ENCODE results near the gene PRKD1.

The PRKD1 gene

DNA sequence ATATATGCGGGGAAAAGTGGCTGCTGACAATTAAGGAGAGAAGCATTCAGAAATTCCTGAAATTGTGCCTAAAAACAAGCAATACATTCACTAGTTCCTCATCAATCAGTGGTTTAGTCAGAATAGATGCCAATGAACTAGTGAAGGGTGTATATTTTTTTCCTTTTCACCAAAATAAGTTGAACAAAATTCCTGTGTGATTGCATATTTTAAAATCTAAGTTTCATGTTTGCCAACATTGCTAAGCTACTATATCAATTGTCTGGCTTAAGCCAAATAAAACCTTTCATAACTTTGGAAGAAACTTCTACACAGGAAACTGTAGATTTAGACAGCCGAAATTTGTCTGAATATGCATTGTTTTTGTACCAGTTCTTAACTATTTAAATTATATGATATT, 8.7 kb downstream of the PRKD1 start:
- Mint-ChIP-seq H3K4me3 (no peak overlapping the region), H3K36me3 (ENCODE audit: low read depth) (no peaks in the 10 kb centered on the region), H3K27me3 (no peaks in the 10 kb centered on the region), H3K4me1 (ENCODE audit: low read depth) (no peaks in the 10 kb centered on the region), H3K27ac (no peak overlapping the region), H3K9me3 (peaks cover 4% of the 10 kb centered on the region)
- DNase-seq = no peak

DNA sequence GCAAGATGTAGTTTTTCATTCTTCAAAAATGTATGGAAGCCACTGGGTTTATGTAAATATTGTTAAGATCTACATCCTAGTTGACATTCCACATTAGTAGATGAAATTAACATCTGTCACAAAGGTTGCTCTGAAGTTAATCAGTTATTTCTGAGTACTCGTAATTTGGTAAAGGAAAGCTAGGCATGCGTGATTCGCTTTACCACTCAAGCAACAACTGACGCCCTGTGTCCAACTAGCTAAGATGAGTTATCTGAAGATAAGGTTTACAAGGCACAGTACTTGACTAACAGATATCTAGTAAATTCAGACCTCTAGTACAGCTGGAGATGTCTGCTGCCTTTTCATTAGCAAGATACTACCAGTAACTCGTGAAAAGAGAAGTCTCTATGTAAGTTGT, 14.1 kb downstream of the PRKD1 start:
- no peaks in the 10 kb centered on the region for H3K36me3 Mint-ChIP-seq (ENCODE audit: low read depth)
- no peak overlapping the region for H3K27ac Mint-ChIP-seq
- DNase-seq = no peak
- H3K9me3 Mint-ChIP-seq = peaks cover 11% of the 10 kb centered on the region
- no peaks in the 10 kb centered on the region for H3K4me1 Mint-ChIP-seq (ENCODE audit: low read depth)
- H3K4me3 Mint-ChIP-seq = no peak overlapping the region
- no peaks in the 10 kb centered on the region for H3K27me3 Mint-ChIP-seq

DNA sequence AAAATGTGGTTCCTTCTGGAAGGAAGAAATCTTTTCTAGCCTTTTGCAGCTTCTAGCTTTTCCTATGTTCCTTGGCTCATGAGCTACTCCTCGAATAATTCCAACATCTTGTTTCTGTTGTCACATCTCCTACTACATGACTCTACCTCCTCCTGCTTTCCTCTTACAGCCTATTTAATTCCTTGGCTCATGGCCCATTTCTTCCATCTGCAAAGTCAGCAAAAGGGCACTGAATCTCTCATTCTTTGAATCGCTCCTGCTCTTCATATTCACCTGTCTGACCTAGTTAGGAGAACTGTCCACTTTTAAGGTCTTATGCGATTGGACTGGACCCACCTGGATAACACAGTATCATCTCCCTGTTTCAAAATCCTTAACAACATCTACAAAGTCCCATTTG, 15.8 kb downstream of the PRKD1 start:
- H3K36me3 Mint-ChIP-seq (ENCODE audit: low read depth) = no peaks in the 10 kb centered on the region

DNA sequence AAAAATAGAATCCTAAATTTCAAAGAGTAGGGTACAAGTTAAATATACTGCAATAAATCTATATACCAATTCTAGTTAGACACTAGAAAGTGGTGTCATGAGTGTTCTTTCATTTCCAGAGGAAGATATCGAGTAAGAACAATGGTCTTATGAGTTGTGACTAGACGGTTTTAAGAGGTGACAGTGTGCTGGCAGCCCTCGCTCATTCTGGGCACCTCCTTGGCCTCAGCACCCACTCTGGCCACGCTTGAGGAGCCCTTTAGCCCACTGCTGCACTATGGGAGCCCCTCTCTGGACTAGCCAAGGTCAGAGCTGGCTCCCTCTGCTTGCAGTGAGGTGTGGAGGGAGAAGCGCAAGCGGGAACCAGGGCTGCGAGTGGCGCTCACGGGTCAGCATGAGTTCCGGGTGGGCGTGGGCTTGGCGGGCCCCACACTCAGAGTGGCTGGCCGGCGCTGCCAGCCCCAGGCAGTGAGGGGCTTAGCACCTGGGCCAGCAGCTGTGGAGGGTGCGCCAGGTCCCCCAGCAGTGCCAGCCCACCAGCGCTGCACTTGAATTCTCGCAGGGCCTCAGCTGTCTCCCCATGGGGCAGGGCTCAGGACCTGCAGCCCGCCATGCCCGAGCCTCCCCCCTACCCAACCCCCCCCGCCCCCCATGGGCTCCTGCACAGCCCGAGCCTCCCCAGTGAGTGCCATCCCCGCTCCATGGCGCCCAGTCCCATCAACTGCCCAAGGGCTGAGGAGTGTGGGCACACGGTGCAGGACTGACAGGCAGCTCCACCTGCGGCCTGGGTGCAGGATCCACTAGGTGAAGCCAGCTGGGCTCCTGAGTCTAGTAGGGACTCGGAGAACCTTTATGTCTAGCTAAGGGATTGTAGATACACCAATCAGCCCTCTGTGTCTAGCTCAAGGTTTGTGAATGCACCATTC, 18.7 kb downstream of the PRKD1 start:
- Mint-ChIP-seq H3K4me3 (no peak overlapping the region), H3K27ac (no peak overlapping the region), H3K27me3 (no peaks in the 10 kb centered on the region), H3K4me1 (ENCODE audit: low read depth) (no peaks in the 10 kb centered on the region), H3K9me3 (peaks cover 6% of the 10 kb centered on the region), H3K36me3 (ENCODE audit: low read depth) (no peaks in the 10 kb centered on the region)
- no peak for DNase-seq

More for the DNA sequence above, 15.8 kb downstream of the PRKD1 start:
- no peak overlapping the region for H3K4me3 Mint-ChIP-seq
- no peak overlapping the region for H3K27ac Mint-ChIP-seq
- no peak for DNase-seq
- peaks cover 11% of the 10 kb centered on the region for H3K9me3 Mint-ChIP-seq
- H3K4me1 Mint-ChIP-seq (ENCODE audit: low read depth) = no peaks in the 10 kb centered on the region
- no peaks in the 10 kb centered on the region for H3K27me3 Mint-ChIP-seq

DNA sequence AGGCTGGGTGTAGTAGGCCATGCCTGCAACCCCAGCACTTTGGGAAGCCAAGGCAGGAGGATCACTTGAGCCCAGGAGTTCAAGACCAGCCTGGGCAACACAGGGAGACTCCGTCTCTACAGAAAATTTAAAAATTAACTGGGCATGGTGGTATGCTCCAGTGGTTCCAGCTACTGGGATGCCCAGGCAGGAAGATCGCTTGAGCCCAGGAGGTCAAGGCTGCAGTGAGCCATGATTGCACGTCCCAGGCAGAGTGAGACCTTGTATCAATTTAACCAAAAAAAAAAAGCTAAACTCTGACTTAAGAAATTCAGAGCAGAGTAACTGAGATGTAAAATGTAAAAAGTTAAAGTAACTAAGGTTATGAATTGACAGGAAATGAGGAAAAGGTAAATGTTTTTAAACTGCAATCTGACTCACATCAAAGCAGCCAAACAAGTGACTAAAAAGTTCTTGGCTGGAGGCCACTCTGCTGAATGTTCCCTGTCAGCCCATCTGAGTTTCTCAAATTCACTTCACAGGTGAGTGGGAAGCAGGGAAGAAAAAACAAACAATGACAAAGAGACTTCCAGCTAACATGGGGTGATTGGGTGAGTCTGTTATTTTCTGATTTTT, 21.3 kb downstream of the PRKD1 start:
- Mint-ChIP-seq H3K27me3 (no peaks in the 10 kb centered on the region), H3K4me3 (no peak overlapping the region), H3K9me3 (peaks cover 9% of the 10 kb centered on the region), H3K27ac (no peak overlapping the region), H3K36me3 (ENCODE audit: low read depth) (no peaks in the 10 kb centered on the region), H3K4me1 (ENCODE audit: low read depth) (no peaks in the 10 kb centered on the region)
- DNase-seq = no peak

DNA sequence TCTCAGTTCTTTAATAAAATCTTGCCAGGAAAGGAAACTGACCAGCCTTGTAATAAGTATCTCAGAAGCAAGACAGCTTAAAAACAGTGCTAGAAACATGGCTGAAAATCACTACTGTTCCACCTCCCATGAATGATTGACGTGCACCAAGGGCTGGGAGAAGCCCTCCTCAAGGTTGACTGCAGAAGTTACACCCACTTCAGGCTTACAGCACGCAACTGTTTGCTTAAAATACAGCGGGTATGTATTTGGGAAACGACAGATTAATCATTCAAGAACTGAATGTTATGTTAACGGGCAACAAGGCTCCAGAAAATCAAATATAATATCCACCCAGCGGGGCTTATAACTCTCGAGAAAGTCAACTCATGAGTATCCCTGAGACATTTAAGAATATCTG, 22.1 kb downstream of the PRKD1 start:
- peaks cover 9% of the 10 kb centered on the region for H3K9me3 Mint-ChIP-seq
- no peaks in the 10 kb centered on the region for H3K36me3 Mint-ChIP-seq (ENCODE audit: low read depth)
- H3K4me3 Mint-ChIP-seq = no peak overlapping the region
- no peak for DNase-seq
- no peak overlapping the region for H3K27ac Mint-ChIP-seq
- no peaks in the 10 kb centered on the region for H3K27me3 Mint-ChIP-seq
- no peaks in the 10 kb centered on the region for H3K4me1 Mint-ChIP-seq (ENCODE audit: low read depth)

DNA sequence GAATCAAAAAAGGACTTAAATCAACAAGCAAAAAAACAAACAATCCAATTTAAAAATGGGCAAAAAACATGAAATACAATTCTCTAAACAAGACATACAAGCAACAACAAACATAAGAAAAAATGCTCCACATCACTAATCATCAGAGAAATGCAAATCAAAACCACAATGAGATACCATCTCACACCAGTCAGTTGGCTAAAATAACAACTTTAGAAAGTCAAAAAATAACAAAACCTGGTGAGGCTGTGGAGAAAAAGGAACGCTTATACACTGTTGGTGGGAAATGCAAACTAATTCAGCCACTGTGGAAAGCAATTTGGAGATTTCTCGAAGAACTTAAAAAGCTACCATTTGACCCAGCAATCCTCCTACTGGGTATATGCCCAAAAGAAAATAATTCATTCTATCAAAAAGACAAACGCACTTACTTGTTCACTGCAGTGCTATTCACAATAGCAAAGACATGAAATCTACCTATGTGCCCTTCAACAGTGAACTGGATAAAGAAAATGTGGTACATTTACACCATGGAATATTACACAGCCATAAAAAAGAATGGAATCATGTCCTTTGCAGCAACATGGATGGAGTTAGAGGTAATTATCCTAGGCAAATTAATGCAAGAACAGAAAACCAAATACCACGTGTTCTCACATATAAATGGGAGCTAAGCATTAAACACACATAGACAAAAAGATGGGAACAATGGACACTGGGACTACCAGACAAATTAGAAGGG, 26.9 kb downstream of the PRKD1 start:
- Mint-ChIP-seq H3K27ac (no peak overlapping the region), H3K36me3 (ENCODE audit: low read depth) (no peaks in the 10 kb centered on the region), H3K4me1 (ENCODE audit: low read depth) (no peaks in the 10 kb centered on the region), H3K4me3 (no peak overlapping the region), H3K27me3 (no peaks in the 10 kb centered on the region), H3K9me3 (peaks cover 6% of the 10 kb centered on the region)
- no peak for DNase-seq

DNA sequence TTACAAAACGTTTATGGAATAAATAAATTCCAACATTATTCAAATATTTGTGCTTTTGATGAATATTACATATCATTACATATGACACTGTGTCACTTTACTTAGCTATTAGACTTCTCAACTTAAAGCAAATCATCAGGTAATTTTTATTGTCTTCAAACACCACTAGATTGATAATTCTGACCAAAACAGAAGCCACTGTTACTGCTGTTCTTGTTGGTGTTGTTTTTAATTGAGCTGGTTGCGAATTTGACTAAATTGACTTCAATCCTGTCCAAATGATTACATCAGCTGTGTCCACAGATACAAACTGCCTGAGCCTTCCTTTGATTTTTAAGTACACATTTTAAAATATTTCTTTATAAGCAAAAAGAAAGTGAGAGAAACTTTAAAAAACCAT, 29.2 kb downstream of the PRKD1 start:
- H3K27ac Mint-ChIP-seq = no peak overlapping the region
- H3K4me1 Mint-ChIP-seq (ENCODE audit: low read depth) = no peaks in the 10 kb centered on the region
- H3K27me3 Mint-ChIP-seq = no peaks in the 10 kb centered on the region
- peaks cover 6% of the 10 kb centered on the region for H3K9me3 Mint-ChIP-seq
- H3K36me3 Mint-ChIP-seq (ENCODE audit: low read depth) = no peaks in the 10 kb centered on the region
- no peak for DNase-seq
- no peak overlapping the region for H3K4me3 Mint-ChIP-seq

DNA sequence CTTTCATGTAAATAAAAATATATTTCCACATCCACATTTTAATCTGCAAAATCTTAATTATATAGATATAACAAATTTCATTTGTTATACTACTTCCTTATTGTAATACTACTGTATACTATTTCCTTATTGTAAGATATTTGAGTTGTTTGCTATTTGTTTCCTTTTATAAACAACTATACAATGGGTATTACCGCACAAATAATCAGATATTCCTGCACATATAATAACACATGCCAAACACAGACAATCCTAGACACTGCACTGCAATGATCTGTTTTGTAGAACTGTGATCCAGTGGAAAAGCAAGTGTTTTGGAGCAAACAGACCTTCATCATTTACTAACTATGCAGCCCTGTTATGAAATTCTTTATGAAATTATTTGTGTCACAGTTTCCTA, 30.5 kb downstream of the PRKD1 start:
- H3K27ac Mint-ChIP-seq = no peak overlapping the region
- H3K36me3 Mint-ChIP-seq (ENCODE audit: low read depth) = no peaks in the 10 kb centered on the region
- H3K9me3 Mint-ChIP-seq = no peaks in the 10 kb centered on the region
- H3K4me3 Mint-ChIP-seq = no peak overlapping the region
- H3K4me1 Mint-ChIP-seq (ENCODE audit: low read depth) = no peaks in the 10 kb centered on the region
- no peaks in the 10 kb centered on the region for H3K27me3 Mint-ChIP-seq
- no peak for DNase-seq

DNA sequence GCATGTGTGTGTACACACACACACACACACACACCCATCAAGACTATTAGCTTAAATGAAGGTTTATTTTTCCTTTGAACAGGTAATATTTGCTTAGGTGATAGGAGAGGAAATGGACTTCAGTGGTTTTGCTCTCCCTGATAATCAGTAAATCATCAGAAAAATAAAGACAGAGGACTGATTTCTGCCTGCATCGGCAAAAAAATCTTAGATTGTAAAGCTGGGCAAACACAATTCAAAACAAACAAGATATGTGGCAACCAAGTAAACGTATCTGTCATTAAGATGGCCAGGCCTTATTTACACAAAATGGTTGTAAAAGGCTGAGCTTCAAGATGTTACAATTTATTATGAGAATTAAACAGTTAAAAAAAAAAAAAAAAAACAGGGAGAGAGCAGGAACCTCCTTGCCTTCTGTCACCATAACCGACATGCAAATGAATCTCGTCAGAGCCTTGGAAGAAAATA, 31.3 kb downstream of the PRKD1 start:
- Mint-ChIP-seq H3K9me3 (peaks cover 3% of the 10 kb centered on the region), H3K27me3 (no peaks in the 10 kb centered on the region), H3K27ac (no peak overlapping the region), H3K4me1 (ENCODE audit: low read depth) (no peaks in the 10 kb centered on the region), H3K36me3 (ENCODE audit: low read depth) (no peaks in the 10 kb centered on the region), H3K4me3 (no peak overlapping the region)
- no peak for DNase-seq

DNA sequence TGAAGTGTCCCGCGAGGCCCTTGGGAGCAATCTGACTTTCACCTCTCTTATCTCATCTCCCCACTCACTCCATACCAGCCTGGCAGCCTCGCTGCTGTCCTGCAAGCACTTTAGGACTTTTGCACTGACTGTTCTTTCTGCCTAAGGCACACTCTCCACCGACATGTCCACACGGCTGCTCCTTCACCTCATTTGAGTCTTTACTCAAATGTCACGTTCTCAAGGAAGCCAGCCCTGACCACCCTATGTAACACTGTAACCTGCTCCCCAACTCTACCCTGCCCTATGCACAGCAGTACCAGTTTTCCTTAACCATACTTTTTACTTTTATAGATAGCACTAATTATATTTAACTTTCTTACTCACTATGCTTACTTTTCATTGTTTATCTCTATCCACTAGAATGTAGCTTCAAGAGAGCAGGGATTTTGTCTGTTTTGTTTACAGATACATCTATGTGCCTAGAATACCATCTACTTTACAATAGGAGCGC, 32.0 kb downstream of the PRKD1 start:
- peaks cover 3% of the 10 kb centered on the region for H3K9me3 Mint-ChIP-seq
- H3K4me1 Mint-ChIP-seq (ENCODE audit: low read depth) = no peaks in the 10 kb centered on the region
- no peak for DNase-seq
- H3K27ac Mint-ChIP-seq = no peak overlapping the region
- no peak overlapping the region for H3K4me3 Mint-ChIP-seq
- H3K36me3 Mint-ChIP-seq (ENCODE audit: low read depth) = no peaks in the 10 kb centered on the region
- no peaks in the 10 kb centered on the region for H3K27me3 Mint-ChIP-seq

DNA sequence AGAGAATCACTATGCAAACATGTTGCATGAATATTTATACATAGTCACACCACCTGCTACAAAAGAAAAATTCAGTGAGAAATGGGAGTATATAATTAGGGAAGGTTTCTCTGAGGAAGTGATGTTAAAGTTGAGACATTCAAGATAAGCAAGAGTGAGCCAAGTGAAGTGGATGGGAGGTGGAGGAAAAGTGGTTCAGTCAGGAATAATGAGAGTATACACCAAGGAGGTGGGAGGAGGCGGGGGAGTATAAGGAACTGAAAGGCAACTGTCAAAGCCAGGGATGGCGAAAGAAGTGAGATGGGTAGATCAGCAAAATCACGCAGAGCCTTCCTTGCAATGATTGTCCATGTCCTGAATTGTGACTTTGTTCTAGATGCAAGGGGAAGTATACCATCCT, 33.7 kb downstream of the PRKD1 start:
- DNase-seq = no peak
- H3K4me1 Mint-ChIP-seq (ENCODE audit: low read depth) = no peaks in the 10 kb centered on the region
- H3K4me3 Mint-ChIP-seq = no peak overlapping the region
- H3K9me3 Mint-ChIP-seq = peaks cover 3% of the 10 kb centered on the region
- H3K27me3 Mint-ChIP-seq = no peaks in the 10 kb centered on the region
- H3K27ac Mint-ChIP-seq = no peak overlapping the region
- H3K36me3 Mint-ChIP-seq (ENCODE audit: low read depth) = no peaks in the 10 kb centered on the region

DNA sequence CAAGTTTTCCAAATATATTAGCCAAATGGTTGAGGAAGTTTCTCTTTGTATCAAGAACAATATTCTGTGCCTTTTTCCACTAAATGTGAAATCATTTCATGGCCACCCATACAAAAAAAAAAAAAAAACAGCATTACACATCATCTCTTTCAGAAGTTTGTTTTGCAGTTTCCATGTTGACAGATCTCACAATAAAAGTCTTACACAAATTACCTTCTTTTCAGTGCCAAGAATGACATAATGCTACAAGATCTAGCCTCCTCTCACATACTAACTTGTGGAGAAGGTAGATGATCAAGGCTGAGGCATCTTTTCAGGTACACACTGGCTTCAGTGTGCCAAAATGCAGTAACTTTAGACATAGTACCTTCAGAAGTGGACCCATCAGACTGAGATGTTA, 35.3 kb downstream of the PRKD1 start:
- H3K27ac Mint-ChIP-seq = no peak overlapping the region
- H3K4me1 Mint-ChIP-seq (ENCODE audit: low read depth) = no peaks in the 10 kb centered on the region
- H3K9me3 Mint-ChIP-seq = peaks cover 3% of the 10 kb centered on the region
- no peak overlapping the region for H3K4me3 Mint-ChIP-seq
- no peaks in the 10 kb centered on the region for H3K27me3 Mint-ChIP-seq
- no peaks in the 10 kb centered on the region for H3K36me3 Mint-ChIP-seq (ENCODE audit: low read depth)
- DNase-seq = no peak

DNA sequence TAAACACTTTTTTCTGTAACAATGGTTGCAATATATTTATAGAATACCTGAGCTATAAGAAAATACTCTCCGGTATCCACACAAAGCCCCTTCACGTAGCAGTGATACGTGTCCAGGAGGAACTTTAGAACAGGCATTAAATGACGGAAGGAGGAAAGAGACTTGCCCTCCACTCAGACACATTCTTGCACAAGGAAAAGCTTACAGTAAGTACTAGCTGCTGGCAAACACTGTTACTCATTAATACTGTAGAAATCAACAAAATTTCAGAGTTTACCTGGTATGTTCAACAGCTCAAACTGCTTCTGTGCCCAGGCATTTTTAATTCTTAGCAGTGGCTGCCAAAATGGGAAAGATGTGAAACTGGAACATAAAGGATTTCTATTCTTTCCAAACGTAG, 41.7 kb downstream of the PRKD1 start:
- DNase-seq = no peak
- H3K27ac Mint-ChIP-seq = no peak overlapping the region
- H3K27me3 Mint-ChIP-seq = no peaks in the 10 kb centered on the region
- H3K4me1 Mint-ChIP-seq (ENCODE audit: low read depth) = no peaks in the 10 kb centered on the region
- H3K36me3 Mint-ChIP-seq (ENCODE audit: low read depth) = no peaks in the 10 kb centered on the region
- H3K4me3 Mint-ChIP-seq = no peak overlapping the region
- peaks cover 14% of the 10 kb centered on the region for H3K9me3 Mint-ChIP-seq

DNA sequence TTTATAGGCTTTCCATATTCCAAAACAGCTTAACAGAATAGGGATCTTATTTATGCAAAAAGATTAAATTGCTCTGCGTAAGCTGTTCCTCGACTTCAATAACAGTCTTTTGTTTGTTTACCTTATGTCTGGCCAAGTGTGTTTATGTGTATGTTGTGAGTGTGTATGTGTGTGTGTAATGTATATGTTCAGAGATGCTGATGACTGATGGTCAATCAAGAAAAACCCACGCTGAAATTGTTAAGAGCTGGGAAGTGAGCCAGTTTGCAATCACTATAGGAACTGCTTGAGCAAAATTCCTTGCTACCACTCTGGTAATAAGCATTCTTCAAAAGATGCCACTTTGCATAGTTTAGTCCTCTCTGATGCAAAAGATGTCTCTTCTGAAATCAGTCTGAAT, 59.6 kb downstream of the PRKD1 start:
- no peaks in the 10 kb centered on the region for H3K4me1 Mint-ChIP-seq (ENCODE audit: low read depth)
- H3K27ac Mint-ChIP-seq = no peak overlapping the region
- H3K4me3 Mint-ChIP-seq = no peak overlapping the region
- no peaks in the 10 kb centered on the region for H3K27me3 Mint-ChIP-seq
- no peaks in the 10 kb centered on the region for H3K36me3 Mint-ChIP-seq (ENCODE audit: low read depth)
- H3K9me3 Mint-ChIP-seq = peaks cover 3% of the 10 kb centered on the region
- DNase-seq = no peak

Data from activated T-cell treated with anti-CD3 and anti-CD28 coated beads, Interleukin-2, amount 50 U/mL, for 24 hours (primary cell).